GM12801 (cell line): ENCODE results near the gene CSAD.

Source experiments
- TF ChIP-seq, protein P1 (sequence below): IDR thresholded peaks from one replicate; pipeline ENCODE4 v1.5.1; 2011; ENCODE audit warnings: control low read depth; ENCODE audit not compliant: insufficient read length; ENCODE audit errors: extremely low read depth

Gene CSAD

DNA sequence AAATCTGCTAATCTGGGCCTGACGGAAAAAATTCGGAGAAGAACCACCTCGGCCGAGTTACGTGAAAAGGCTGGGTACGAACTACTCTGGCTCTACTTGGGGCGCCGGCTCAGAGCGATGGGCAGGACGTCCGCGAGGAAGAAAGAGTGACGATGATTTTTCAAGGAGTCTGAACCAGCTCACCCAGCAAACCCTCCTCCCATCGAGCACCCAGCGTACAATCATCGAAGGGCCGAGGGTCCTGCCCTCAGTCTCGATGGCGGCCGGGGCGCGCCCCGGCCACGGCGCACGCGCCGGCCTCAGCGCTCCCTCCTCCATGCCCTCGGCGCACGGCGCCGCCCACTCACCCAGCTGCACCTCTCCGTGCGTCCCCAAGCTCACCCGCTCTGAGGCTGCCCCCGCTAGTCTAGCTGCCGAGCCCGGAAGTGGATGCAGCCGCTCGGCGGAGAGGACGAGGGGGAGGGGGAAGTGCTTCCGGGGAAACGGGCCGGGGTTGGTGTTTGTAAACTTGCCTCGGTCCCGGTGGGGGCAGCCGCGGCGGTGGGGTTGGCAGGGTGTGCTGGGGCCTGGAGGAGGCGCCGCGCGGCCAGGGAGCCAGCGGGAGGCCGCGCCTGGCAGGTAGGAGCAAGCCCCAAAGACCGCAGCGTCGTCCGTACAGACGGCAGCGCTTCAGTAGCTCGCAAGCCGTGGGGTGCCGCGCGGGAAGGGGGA lies at the start of gene CSAD, which contains the start of gene ZNF740:
TSS of gene CSAD (minus strand) at position 706 of the 711 bp plus-strand sequence. CDS start 7,455 bp downstream, outside the sequence.
TSS of gene ZNF740 (plus strand) at position 503 of the 711 bp plus-strand sequence. CDS start 1,262 bp downstream, outside the sequence.
- TF ChIP-seq, protein P1, sequence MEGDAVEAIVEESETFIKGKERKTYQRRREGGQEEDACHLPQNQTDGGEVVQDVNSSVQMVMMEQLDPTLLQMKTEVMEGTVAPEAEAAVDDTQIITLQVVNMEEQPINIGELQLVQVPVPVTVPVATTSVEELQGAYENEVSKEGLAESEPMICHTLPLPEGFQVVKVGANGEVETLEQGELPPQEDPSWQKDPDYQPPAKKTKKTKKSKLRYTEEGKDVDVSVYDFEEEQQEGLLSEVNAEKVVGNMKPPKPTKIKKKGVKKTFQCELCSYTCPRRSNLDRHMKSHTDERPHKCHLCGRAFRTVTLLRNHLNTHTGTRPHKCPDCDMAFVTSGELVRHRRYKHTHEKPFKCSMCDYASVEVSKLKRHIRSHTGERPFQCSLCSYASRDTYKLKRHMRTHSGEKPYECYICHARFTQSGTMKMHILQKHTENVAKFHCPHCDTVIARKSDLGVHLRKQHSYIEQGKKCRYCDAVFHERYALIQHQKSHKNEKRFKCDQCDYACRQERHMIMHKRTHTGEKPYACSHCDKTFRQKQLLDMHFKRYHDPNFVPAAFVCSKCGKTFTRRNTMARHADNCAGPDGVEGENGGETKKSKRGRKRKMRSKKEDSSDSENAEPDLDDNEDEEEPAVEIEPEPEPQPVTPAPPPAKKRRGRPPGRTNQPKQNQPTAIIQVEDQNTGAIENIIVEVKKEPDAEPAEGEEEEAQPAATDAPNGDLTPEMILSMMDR, result no peak

GRCh38 chr12:53230108-53230845 lies 49.6 kb upstream of the CSAD start:
- TF ChIP-seq, protein P1, result no peak

DNA sequence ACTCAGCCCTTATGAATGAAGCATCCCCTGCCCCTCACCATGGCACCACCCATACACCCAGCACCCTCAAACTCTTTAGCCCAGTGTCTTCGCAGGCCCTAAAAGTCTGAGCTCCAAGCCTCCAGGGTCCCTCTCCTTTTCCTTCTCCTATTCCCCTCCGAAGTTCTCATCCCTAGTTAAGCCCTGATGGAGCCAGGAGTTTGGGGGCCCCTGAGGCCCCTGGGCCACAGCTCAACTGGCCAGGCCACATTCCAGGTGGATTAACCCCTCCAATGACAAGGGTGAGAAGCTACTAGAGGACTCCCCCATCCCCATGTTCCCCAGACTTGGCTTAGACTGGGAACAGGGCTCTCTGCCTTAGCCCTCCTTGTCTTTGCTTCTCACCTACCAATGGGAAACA lies 48.7 kb upstream of the CSAD start:
- TF ChIP-seq, protein P1, result no peak

- TF ChIP-seq, protein P1, result no peak
Measured at GRCh38 chr12:53227836-53228235, 47.1 kb upstream of the CSAD start.

DNA sequence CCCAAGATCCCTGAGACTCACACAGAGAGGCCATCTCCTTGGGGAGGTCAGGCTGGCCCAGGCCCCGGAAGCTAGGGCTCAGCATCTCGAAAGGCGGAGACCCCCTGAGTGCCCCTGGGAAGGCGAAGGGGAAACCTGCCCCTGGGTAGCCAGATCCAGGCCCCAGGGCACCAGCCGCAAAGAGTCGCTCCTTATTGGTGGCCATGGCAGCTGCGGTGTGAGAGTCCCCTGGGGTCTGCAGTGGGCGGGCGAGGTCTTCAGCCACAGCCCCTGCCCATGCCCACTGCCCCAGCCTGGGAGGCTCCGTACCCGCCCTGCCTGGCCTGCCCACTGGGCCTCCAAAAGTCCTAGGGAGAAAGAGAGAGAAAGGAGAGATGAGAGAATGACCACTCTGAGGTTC lies 46.6 kb upstream of the CSAD start:
- TF ChIP-seq, protein P1, result no peak

- TF ChIP-seq, protein P1, result no peak
Measured at GRCh38 chr12:53226815-53227214, 46.1 kb upstream of the CSAD start.

DNA sequence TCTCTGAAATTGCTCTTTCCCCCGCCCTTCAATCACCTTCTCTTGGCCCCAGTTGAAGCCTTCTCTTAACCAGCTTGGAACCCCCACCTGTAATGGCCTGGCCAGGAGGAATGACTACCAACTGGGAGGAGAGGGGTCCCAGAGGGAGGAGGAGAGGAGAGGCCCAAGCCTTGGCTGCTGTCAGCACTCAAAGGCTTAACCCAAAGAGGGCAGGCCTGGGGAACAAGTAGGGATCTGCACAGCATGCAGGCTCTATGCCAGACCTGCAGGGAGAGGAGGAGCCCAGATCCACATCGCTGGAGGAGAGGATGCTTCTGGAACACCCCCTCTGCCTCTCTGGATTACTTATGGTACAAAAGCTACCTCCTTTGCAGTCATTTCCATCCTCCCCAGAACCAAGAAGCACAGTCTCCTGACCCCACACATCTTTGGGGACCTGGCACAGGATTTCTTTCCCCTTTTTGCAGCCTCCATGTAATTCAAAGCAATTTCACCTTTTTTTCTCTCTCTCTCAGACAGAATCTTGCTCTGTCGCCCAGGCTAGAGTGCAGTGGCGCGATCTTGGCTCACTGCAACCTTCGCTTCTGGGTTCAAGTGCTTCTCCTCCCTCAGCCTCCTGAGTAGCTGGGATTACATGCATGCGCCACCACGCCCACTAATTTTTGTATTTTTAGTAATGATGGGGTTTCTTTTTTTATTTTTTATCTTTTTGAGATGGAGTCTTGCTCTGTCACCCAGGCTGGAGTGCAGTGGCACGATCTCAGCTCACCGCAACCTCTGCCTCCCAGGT lies 45.1 kb upstream of the CSAD start:
- TF ChIP-seq, protein P1, result no peak
